Measurements from ENCODE around the gene MAMSTR. TPM values are rescaled to one million over a fixed set of nuclear protein-coding genes. Genes with fewer than 3 reads are reported as not detected.

MAMSTR gene
- total and polyA plus RNA-seq, 12 donors = 8.9 to 57.9 (median 26.4) TPM

DNA sequence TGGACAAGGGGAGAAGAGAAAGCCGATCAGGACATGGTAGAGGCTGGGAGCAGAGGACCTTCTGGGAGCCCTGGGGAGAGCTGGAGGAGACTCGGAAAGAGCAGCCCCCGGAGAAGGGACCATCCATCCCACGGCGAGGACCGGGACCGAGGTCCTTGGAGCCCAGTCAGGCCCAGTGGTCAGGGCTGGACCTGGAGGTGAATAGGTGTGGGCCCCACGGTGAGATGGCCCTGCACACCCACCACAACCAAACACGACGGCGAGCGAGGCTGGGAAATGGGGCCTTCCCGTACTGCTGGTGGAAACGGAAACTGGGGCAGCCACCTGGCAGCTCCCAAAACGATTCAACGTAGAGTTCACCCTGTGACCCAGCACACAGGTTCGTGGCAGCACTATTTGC, 43.0 kb downstream of the MAMSTR start:
- Histone ChIP-seq H3K27me3 (no peaks in the 10 kb centered on the region), H3K4me3 (no peak overlapping the region), H3K36me3 (replicated peaks in 1 of 2) (no peaks in the 10 kb centered on the region), H3K9me3 (replicated peaks in 1 of 3) (no peaks in the 10 kb centered on the region), H3K4me1 (replicated peaks in 1 of 2) (peaks cover 0 to 9% of the 10 kb centered on the region in 2 donors), H3K27ac (no peak overlapping the region)
- intact Hi-C loops (cut with DNase I) = loop anchor here (10.0 kb wide), 3 partner anchors 58 to 168 kb away; no protein-coding TSS in a partner anchor
- no peak for TF ChIP-seq POLR2A (IDR thresholded peaks at IDR 0.05)
- TF ChIP-seq, protein P1, sequence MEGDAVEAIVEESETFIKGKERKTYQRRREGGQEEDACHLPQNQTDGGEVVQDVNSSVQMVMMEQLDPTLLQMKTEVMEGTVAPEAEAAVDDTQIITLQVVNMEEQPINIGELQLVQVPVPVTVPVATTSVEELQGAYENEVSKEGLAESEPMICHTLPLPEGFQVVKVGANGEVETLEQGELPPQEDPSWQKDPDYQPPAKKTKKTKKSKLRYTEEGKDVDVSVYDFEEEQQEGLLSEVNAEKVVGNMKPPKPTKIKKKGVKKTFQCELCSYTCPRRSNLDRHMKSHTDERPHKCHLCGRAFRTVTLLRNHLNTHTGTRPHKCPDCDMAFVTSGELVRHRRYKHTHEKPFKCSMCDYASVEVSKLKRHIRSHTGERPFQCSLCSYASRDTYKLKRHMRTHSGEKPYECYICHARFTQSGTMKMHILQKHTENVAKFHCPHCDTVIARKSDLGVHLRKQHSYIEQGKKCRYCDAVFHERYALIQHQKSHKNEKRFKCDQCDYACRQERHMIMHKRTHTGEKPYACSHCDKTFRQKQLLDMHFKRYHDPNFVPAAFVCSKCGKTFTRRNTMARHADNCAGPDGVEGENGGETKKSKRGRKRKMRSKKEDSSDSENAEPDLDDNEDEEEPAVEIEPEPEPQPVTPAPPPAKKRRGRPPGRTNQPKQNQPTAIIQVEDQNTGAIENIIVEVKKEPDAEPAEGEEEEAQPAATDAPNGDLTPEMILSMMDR (IDR thresholded peaks at IDR 0.05) = no peak
- WGBS, 4 donors = 95 to 96% (median 95%) methylated on average over 14 to 17 of the region's 17 CpGs
- no peak for DNase-seq

- Histone ChIP-seq H3K27ac (peak overlapping the region in 2 of 5 donors; percentile 59 to 62), H3K27me3 (no peaks in the 10 kb centered on the region), H3K4me1 (replicated peaks in 1 of 2) (peaks cover 0 to 9% of the 10 kb centered on the region in 2 donors), H3K4me3 (no peak overlapping the region), H3K36me3 (replicated peaks in 1 of 2) (no peaks in the 10 kb centered on the region), H3K9me3 (replicated peaks in 1 of 3) (no peaks in the 10 kb centered on the region)
- WGBS, 4 donors = 31 to 65% (median 49%) methylated on average over 8 to 28 of the region's 28 CpGs
- no peak for TF ChIP-seq POLR2A (IDR thresholded peaks at IDR 0.05)
- TF ChIP-seq, protein P1 (IDR thresholded peaks at IDR 0.05) = peak; percentile 72 to 89 (median 88)
- intact Hi-C loops (cut with DNase I) = loop anchor here (10.0 kb wide), 3 partner anchors 60 to 170 kb away; no protein-coding TSS in a partner anchor
- DNase-seq = peak; percentile 86 to 95 (median 91)
Observed at GRCh38 chr19:48674921-48675824, 44.4 kb downstream of the MAMSTR start.

GRCh38 chr19:48674216-48674809, 45.2 kb downstream of the MAMSTR start:
- peaks cover 0 to 9% of the 10 kb centered on the region in 2 donors for H3K4me1 ChIP-seq (replicated peaks in 1 of 2)

More at GRCh38 chr19:48674216-48674809, 45.2 kb downstream of the MAMSTR start:
- Histone ChIP-seq H3K9me3 (replicated peaks in 1 of 3) (no peaks in the 10 kb centered on the region), H3K27me3 (no peaks in the 10 kb centered on the region), H3K4me3 (no peak overlapping the region), H3K27ac (no peak overlapping the region), H3K36me3 (replicated peaks in 1 of 2) (no peaks in the 10 kb centered on the region)
- no peak for DNase-seq
- WGBS, 4 donors = 85 to 94% (median 91%) methylated on average over 9 to 19 of the region's 19 CpGs
- no peak for TF ChIP-seq POLR2A (IDR thresholded peaks at IDR 0.05)
- TF ChIP-seq, protein P1 (IDR thresholded peaks at IDR 0.05) = no peak
- intact Hi-C loops (cut with DNase I) = loop anchor here (10.0 kb wide), 3 partner anchors 60 to 170 kb away; no protein-coding TSS in a partner anchor

Measured in adrenal gland (tissue), 12 donors.